Erythroblast (primary cell): ENCODE data around the gene ACER3.

Experiments used
- GATA1 ChIP-seq: IDR thresholded peaks from 2 replicates; pipeline ENCODE4 v1.6.1; 2011; ENCODE audit warnings: low read depth, mild to moderate bottlenecking, control low read depth, low read length, moderate library complexity
- POLR2A ChIP-seq: IDR thresholded peaks from 2 replicates; pipeline ENCODE4 v1.6.1; 2011; ENCODE audit warnings: mild to moderate bottlenecking, low read length

- TF ChIP-seq POLR2A (no peak), GATA1 (no peak)
Observed at GRCh38 chr11:76834151-76834550, 26.6 kb upstream of the ACER3 start.
